OCI-LY7 (cell line): Measurements from ENCODE around the gene SPCS1. TPM values are rescaled to one million over a fixed set of nuclear protein-coding genes. Genes with fewer than 3 reads are reported as not detected.
"Not testable (repeated sequence)": the region's sequence is repeated elsewhere in the genome, so short reads cannot be mapped to it uniquely, and the experiment has no call there.

ENCODE experiments used
- BruUV-seq: library from RNA; stranded (reverse); fragments of 400-500 nt; replicated peaks from 2 replicates; lab custom pipeline; 2021; lab: Mats Ljungman, UMichigan
- CTCF ChIA-PET: fragments of 300-600 bp; sonication (Branson Sonifier 250); formaldehyde crosslinking; loops from one replicate; lab custom pipeline; 2022; ENCODE audit warnings: antibody characterized with exemption; ENCODE audit not compliant: unreplicated experiment; lab: Charles Lee
- POLR2A ChIA-PET: fragments of 300-600 bp; sonication (Branson Sonifier 250); formaldehyde crosslinking; loops from one replicate; lab custom pipeline; 2022; ENCODE audit warnings: antibody characterized with exemption; lab: Charles Lee
- DNase-seq: peaks from one replicate; pipeline ENCODE4 v3.0.0-alpha.2; 2015; ENCODE audit warnings: low spot score
- H2AFZ ChIP-seq: fragments of 200-600 bp; sonication (generic), shearing (Covaris generic); 2 replicates; pipeline ENCODE4 v1.6.1; 2014; ENCODE audit warnings: mild to moderate bottlenecking, antibody characterized with exemption, low read length, moderate library complexity
- H3K27ac ChIP-seq: fragments of 200-600 bp; sonication (generic); 2 replicates; pipeline ENCODE4 v1.5.1; 2014; ENCODE audit warnings: mixed run types, low read depth, mild to moderate bottlenecking, moderate library complexity, low read length, inconsistent platforms; ENCODE audit not compliant: poor library complexity, severe bottlenecking
- H3K36me3 ChIP-seq: fragments of 200-600 bp; sonication (generic); 2 replicates; pipeline ENCODE4 v1.6.1; 2014; ENCODE audit warnings: mild to moderate bottlenecking, antibody characterized with exemption, low read length, moderate library complexity, mixed read lengths; ENCODE audit not compliant: insufficient read depth
- H3K4me1 ChIP-seq: fragments of 200-600 bp; sonication (generic); 2 replicates; pipeline ENCODE4 v1.5.1; 2014; ENCODE audit warnings: mild to moderate bottlenecking, low read length; ENCODE audit not compliant: insufficient read depth, poor library complexity, severe bottlenecking
- H3K4me2 ChIP-seq: fragments of 200-600 bp; sonication (generic); 2 replicates; pipeline ENCODE4 v1.6.1; 2014; ENCODE audit warnings: mild to moderate bottlenecking, low read length
- H3K4me3 ChIP-seq: fragments of 200-600 bp; sonication (generic); 2 replicates; pipeline ENCODE4 v1.5.1; 2014; ENCODE audit warnings: mild to moderate bottlenecking, low read depth, low read length; ENCODE audit not compliant: poor library complexity, severe bottlenecking
- H3K79me2 ChIP-seq: fragments of 200-600 bp; sonication (generic); 2 replicates; pipeline ENCODE4 v1.6.1; 2016; ENCODE audit warnings: low read depth, mild to moderate bottlenecking, low read length, moderate library complexity, mixed read lengths; ENCODE audit not compliant: insufficient read depth
- H3K9me2 ChIP-seq: fragments of 200-600 bp; sonication (generic); 2 replicates; pipeline ENCODE4 v1.6.1; 2016; ENCODE audit warnings: mild to moderate bottlenecking, low read length, mixed read lengths; ENCODE audit not compliant: insufficient read depth
- H3K9me3 ChIP-seq: fragments of 200-600 bp; sonication (generic); 2 replicates; pipeline ENCODE4 v1.6.1; 2014; ENCODE audit warnings: mild to moderate bottlenecking, mixed run types, low read length, mixed read lengths
- H4K20me1 ChIP-seq: fragments of 200-600 bp; sonication (generic); 2 replicates; pipeline ENCODE4 v1.6.1; 2014; ENCODE audit warnings: mild to moderate bottlenecking, antibody characterized with exemption, low read length, moderate library complexity, mixed read lengths; ENCODE audit not compliant: insufficient read depth
- EZH2phosphoT487 ChIP-seq: fragments of 200-600 bp; sonication (generic); IDR thresholded peaks from 2 replicates; pipeline ENCODE4 v1.6.1; 2018; ENCODE audit warnings: low read depth, borderline replicate concordance, mild to moderate bottlenecking, mixed run types, antibody characterized with exemption, low read length, moderate library complexity, mixed read lengths
- intact Hi-C: fragments of 100-400 bp; cut with micrococcal nuclease; formaldehyde crosslinking; loops from one replicate; pipeline ENCODE4 v1.10.0; 2022; ENCODE audit not compliant: unreplicated experiment
- total RNA-seq, 2 experiments: library from RNA; depleted of rRNA in 1 of 2; stranded (reverse); fragments of >200 nt in 1 of 2; shearing (Covaris generic) in 1 of 2; gene quantifications; 2 replicates each; pipeline ENCODE4 v1.2.3, GENCODE V29; 2014 to 2022
- TF ChIP-seq, protein P1 (sequence below): fragments of 200-600 bp; sonication (generic); conservative IDR thresholded peaks from 2 replicates; pipeline ENCODE4 v1.5.1; 2014; ENCODE audit warnings: mild to moderate bottlenecking, antibody characterized with exemption, low read length, moderate library complexity, mixed read lengths

SPCS1 gene
- total RNA-seq, 2 experiments from 2014 or later, result 58.1 to 81.6 TPM

DNA sequence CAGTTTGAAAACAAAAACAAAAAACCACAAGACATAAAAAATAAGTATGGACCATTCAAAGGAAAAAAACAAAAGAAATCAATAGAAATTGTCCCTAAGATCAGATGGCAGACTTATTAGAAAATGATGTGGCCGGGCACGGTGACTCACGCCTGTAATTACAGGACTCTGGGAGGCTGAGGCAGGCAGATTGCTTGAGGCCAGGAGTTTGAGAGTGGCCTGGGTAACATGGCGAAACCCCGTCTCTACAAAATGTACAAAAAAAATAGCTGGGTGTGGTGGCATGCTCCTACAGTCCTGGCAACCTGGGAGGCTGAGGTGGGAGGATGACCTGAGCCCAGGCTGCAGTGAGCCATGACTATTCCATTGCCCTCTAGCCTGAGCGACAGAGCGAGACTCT is 16.6 kb downstream of the SPCS1 start:
- Histone ChIP-seq H4K20me1 (no peaks in the 10 kb centered on the region), H2AFZ (no peak overlapping the region), H3K9me3 (peaks cover 12% of the 10 kb centered on the region; the same call in 1 of the 2 replicates), H3K79me2 (no peaks in the 10 kb centered on the region), H3K4me1 (peaks cover 25% of the 10 kb centered on the region), H3K4me2 (no peak overlapping the region), H3K4me3 (no peak overlapping the region), H3K36me3 (peaks cover 37% of the 10 kb centered on the region), H3K27ac (no peak overlapping the region), H3K9me2 (no peaks in the 10 kb centered on the region)
- TF ChIP-seq EZH2phosphoT487, result no peak
- TF ChIP-seq, protein P1, sequence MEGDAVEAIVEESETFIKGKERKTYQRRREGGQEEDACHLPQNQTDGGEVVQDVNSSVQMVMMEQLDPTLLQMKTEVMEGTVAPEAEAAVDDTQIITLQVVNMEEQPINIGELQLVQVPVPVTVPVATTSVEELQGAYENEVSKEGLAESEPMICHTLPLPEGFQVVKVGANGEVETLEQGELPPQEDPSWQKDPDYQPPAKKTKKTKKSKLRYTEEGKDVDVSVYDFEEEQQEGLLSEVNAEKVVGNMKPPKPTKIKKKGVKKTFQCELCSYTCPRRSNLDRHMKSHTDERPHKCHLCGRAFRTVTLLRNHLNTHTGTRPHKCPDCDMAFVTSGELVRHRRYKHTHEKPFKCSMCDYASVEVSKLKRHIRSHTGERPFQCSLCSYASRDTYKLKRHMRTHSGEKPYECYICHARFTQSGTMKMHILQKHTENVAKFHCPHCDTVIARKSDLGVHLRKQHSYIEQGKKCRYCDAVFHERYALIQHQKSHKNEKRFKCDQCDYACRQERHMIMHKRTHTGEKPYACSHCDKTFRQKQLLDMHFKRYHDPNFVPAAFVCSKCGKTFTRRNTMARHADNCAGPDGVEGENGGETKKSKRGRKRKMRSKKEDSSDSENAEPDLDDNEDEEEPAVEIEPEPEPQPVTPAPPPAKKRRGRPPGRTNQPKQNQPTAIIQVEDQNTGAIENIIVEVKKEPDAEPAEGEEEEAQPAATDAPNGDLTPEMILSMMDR, result no peak
- no TSS peak for BruUV-seq
- DNase-seq, result no peak
- POLR2A ChIA-PET, result interaction anchor here (0.6 kb wide), 1 partner anchor 169 kb away, joined by 4 read pairs; no protein-coding TSS in a partner anchor
- intact Hi-C loops, result no loop called here
- CTCF ChIA-PET, result no interaction called here

DNA sequence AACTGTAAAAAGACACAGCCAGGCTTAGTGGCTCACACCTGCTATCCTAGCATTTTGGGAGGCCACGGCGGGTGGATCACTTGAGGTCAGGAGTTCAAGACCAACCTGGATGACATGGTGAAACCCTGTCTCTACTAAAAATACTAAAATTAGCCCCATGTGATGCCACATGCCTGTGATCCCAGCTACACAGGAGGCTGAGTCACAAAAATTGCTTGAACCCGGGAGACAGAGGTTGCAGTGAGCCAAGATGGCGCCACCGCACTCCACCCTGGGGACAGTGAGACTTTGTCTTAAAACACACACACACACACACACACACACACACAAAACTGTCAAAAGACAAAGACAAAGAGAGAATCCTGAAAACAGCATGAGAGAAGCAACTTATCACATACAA is 18.0 kb downstream of the SPCS1 start:
- CTCF ChIA-PET, result no interaction called here

DNA sequence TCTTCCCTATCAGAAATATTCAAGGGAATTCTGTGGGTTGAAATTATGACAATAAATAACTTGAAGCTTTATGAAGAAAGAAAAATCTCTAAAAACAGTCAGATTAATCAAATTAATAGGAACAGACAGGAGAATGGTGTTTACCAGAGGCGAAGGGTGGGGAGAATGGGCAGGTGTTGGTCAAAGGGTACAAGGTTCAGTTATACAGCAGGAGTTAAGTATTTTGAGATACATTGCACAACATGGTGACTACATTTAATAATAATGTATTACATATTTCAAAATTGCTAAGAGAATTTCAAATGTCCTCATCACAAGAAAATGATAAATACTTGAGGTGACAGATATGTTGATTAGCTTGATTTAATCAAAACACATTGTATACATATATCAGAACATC is 18.6 kb downstream of the SPCS1 start:
- peaks cover 34% of the 10 kb centered on the region for H3K36me3 ChIP-seq
- no TSS peak for BruUV-seq
- H3K4me2 ChIP-seq, result no peak overlapping the region
- no peaks in the 10 kb centered on the region for H3K9me2 ChIP-seq
- ChIA-PET POLR2A (interaction anchor here (0.6 to 0.8 kb wide), 3 partner anchors 10 to 136 kb away, joined by 3 to 7 read pairs (median 4); no protein-coding TSS in a partner anchor), CTCF (no interaction called here)
- no peaks in the 10 kb centered on the region for H4K20me1 ChIP-seq
- no peaks in the 10 kb centered on the region for H3K79me2 ChIP-seq
- no peak overlapping the region for H3K27ac ChIP-seq
- H3K4me1 ChIP-seq, result peaks cover 25% of the 10 kb centered on the region
- H3K4me3 ChIP-seq, result no peak overlapping the region
- TF ChIP-seq, protein P1, result no peak
- TF ChIP-seq EZH2phosphoT487, result no peak
- H2AFZ ChIP-seq, result no peak overlapping the region
- peaks cover 16% of the 10 kb centered on the region; the same call in 1 of the 2 replicates for H3K9me3 ChIP-seq
- DNase-seq, result no peak
- intact Hi-C loops, result no loop called here

More for the DNA sequence above, 18.0 kb downstream of the SPCS1 start:
- Histone ChIP-seq H3K36me3 (peaks cover 35% of the 10 kb centered on the region), H2AFZ (no peak overlapping the region), H3K4me1 (peaks cover 25% of the 10 kb centered on the region), H3K27ac (no peak overlapping the region), H4K20me1 (no peaks in the 10 kb centered on the region), H3K9me2 (no peaks in the 10 kb centered on the region), H3K9me3 (peaks cover 16% of the 10 kb centered on the region; the same call in 1 of the 2 replicates), H3K4me3 (no peak overlapping the region), H3K4me2 (no peak overlapping the region), H3K79me2 (no peaks in the 10 kb centered on the region)
- no TSS peak for BruUV-seq
- DNase-seq, result no peak
- POLR2A ChIA-PET, result no interaction called here
- intact Hi-C loops, result no loop called here
- no peak for TF ChIP-seq EZH2phosphoT487
- TF ChIP-seq, protein P1, result no peak

DNA sequence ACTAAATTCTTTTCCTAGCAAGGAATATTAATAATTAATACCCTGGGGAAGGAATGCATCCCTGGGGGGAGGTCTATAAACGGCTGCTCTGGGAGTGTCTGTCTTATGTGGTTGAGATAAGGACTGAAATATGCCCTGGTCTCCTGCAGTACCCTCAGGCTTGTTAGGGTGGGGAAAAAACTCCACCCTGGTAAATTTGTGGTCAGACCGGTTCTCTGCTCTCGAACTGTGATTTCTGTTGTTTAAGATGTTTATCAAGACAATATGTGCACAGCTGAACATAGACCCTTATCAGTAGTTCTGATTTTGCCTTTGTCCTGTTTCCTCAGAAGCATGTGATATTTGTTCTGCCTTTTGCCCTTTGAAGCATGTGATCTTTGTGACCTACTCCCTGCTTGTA is 22.8 kb downstream of the SPCS1 start:
- CTCF ChIA-PET, H3K27ac ChIP-seq, H4K20me1 ChIP-seq, POLR2A ChIA-PET, H3K79me2 ChIP-seq, intact Hi-C loops, H3K4me1 ChIP-seq, H3K4me3 ChIP-seq, BruUV-seq, DNase-seq, H2AFZ ChIP-seq, H3K4me2 ChIP-seq, H3K9me2 ChIP-seq: not testable (repeated sequence)
- Histone ChIP-seq H3K9me3 (peaks cover 22% of the 10 kb centered on the region; the same call in 1 of the 2 replicates), H3K36me3 (peaks cover 49% of the 10 kb centered on the region)
